K562 (cell line): ENCODE data around the gene PLEKHF1.

ENCODE experiments used
- CBX5 ChIP-seq: IDR thresholded peaks from 2 replicates; pipeline ENCODE4 v1.6.1; 2014; ENCODE audit warnings: low read depth, borderline replicate concordance
- EP300 ChIP-seq: IDR thresholded peaks from 2 replicates; pipeline ENCODE4 v1.6.1; 2012; ENCODE audit warnings: low read length, improper control_type of control experiment
- PHF21A ChIP-seq: fragments of 450-650 bp; IDR thresholded peaks from 2 replicates; pipeline ENCODE4 v1.6.1; 2017; ENCODE audit warnings: low read depth, borderline replicate concordance
- YY1 ChIP-seq, 3 experiments: IDR thresholded peaks; 2 replicates each; pipeline ENCODE4 v1.6.1; 2011; ENCODE audit warnings: low read length in 2 of 3, mild to moderate bottlenecking in 2 of 3, moderate library complexity in 2 of 3, borderline replicate concordance in 1 of 3, control low read depth in 1 of 3, low read depth in 1 of 3; ENCODE audit not compliant: insufficient read depth in 3 of 3, insufficient replicate concordance in 2 of 3, control insufficient read depth in 1 of 3, insufficient read length in 1 of 3; ENCODE audit errors: extremely low read depth in 1 of 3
- TF ChIP-seq, protein P1 (sequence below), 3 experiments: IDR thresholded peaks in 2 of 3; conservative IDR thresholded peaks in 1 of 3; 2 replicates each; pipeline ENCODE4 v1.5.1; 2011 to 2012; ENCODE audit warnings: low read length in 3 of 3, mild to moderate bottlenecking in 3 of 3, control low read depth in 2 of 3, improper control_type of control experiment in 1 of 3, inconsistent platforms in 1 of 3, low read depth in 1 of 3, mixed read lengths in 1 of 3, moderate library complexity in 1 of 3; ENCODE audit not compliant: insufficient read depth in 2 of 3

DNA sequence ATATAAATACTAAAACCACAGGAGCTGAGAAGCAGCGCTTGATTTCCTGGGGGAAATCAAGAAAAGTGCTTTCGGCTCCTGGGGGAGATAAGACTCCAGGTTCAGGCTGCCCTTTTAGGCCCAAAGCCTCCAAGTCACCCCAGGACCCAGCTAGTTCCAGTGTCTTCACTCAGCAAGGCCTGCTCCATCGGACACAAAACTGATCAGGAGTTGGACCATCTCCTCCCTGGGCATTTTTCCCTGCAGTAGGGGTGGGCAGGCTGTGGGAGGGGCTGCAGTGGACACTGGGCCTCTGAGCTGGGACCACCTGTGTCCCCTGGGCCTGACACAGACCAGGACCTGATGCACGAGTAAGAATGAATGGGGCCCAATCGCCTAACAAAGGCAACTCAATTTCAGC lies 34.6 kb downstream of the PLEKHF1 start:
- TF ChIP-seq YY1 (IDR thresholded peaks at IDR 0.05; ENCODE audit: borderline replicate concordance in 1 of 3, control insufficient read depth in 1 of 3, extremely low read depth in 1 of 3, insufficient read depth in 3 of 3, insufficient read length in 1 of 3, insufficient replicate concordance in 2 of 3, low read depth in 1 of 3, low read length in 2 of 3), result no peak
- TF ChIP-seq PHF21A, result no peak
- TF ChIP-seq, protein P1, sequence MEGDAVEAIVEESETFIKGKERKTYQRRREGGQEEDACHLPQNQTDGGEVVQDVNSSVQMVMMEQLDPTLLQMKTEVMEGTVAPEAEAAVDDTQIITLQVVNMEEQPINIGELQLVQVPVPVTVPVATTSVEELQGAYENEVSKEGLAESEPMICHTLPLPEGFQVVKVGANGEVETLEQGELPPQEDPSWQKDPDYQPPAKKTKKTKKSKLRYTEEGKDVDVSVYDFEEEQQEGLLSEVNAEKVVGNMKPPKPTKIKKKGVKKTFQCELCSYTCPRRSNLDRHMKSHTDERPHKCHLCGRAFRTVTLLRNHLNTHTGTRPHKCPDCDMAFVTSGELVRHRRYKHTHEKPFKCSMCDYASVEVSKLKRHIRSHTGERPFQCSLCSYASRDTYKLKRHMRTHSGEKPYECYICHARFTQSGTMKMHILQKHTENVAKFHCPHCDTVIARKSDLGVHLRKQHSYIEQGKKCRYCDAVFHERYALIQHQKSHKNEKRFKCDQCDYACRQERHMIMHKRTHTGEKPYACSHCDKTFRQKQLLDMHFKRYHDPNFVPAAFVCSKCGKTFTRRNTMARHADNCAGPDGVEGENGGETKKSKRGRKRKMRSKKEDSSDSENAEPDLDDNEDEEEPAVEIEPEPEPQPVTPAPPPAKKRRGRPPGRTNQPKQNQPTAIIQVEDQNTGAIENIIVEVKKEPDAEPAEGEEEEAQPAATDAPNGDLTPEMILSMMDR (IDR thresholded peaks at IDR 0.05 in 2 of 3, conservative IDR thresholded peaks at IDR 0.05 in 1 of 3; ENCODE audit: insufficient read depth in 2 of 3, low read depth in 1 of 3, low read length in 3 of 3), result no peak
- TF ChIP-seq EP300, result no peak
- TF ChIP-seq CBX5, result no peak
